ENCODE data around the gene ANGEL1.
A peak's percentile ranks its signal among the peaks of the same experiment; 100 is the strongest.

The ANGEL1 gene

GRCh38 chr14:76765461-76765931, 47.2 kb downstream of the ANGEL1 start:
- no peak for DNase-seq (ENCODE audit: low spot score)

GRCh38 chr14:76763096-76764041, 49.3 kb downstream of the ANGEL1 start:
- no peak for DNase-seq (ENCODE audit: low spot score)

- no peak for DNase-seq (ENCODE audit: low spot score)
Observed at GRCh38 chr14:76762411-76763095, 50.1 kb downstream of the ANGEL1 start.

- no peak for DNase-seq (ENCODE audit: low spot score)
Observed at GRCh38 chr14:76761960-76762410, 50.7 kb downstream of the ANGEL1 start.

- DNase-seq (ENCODE audit: low spot score): peak; percentile 64
Observed at GRCh38 chr14:76761136-76761959, 51.3 kb downstream of the ANGEL1 start, which contains the start of gene VASH1. Gene VASH1, plus strand, starts transcription at chr14:76761468. Its CDS starts 1,354 bp downstream, at chr14:76762822.

GRCh38 chr14:76760331-76761135, 52.1 kb downstream of the ANGEL1 start:
- no peak for DNase-seq (ENCODE audit: low spot score)

- DNase-seq (ENCODE audit: low spot score): no peak
Observed at GRCh38 chr14:76759589-76759988, 53.1 kb downstream of the ANGEL1 start.

GRCh38 chr14:76756371-76756750, 56.3 kb downstream of the ANGEL1 start:
- no peak for DNase-seq (ENCODE audit: low spot score)

- DNase-seq (ENCODE audit: low spot score): no peak
Observed at GRCh38 chr14:76755610-76756370, 56.9 kb downstream of the ANGEL1 start.

- DNase-seq (ENCODE audit: low spot score): no peak
Observed at GRCh38 chr14:76754586-76754985, 58.1 kb downstream of the ANGEL1 start.

GRCh38 chr14:76753541-76754198, 59.0 kb downstream of the ANGEL1 start:
- no peak for DNase-seq (ENCODE audit: low spot score)

- no peak for DNase-seq (ENCODE audit: low spot score)
Observed at GRCh38 chr14:76752744-76753143, 59.9 kb downstream of the ANGEL1 start.

- no peak for DNase-seq (ENCODE audit: low spot score)
Observed at GRCh38 chr14:76742966-76743365, 69.7 kb downstream of the ANGEL1 start.

- no peak for DNase-seq (ENCODE audit: low spot score)
Observed at GRCh38 chr14:76742185-76742584, 70.5 kb downstream of the ANGEL1 start.

GRCh38 chr14:76741074-76741473, 71.6 kb downstream of the ANGEL1 start:
- DNase-seq (ENCODE audit: low spot score): no peak

All from activated CD4-positive, alpha-beta T cell treated with anti-CD3 and anti-CD28 coated beads, Interleukin-2, Interleukin-4, amounts not matched to agents 100 ng/mL and 50 ng/mL, durations not matched to agents 16 hours and 8 hours (primary cell).